H1 (cell line): Measurements from ENCODE around the gene TMUB1. TPM values are rescaled to one million over a fixed set of nuclear protein-coding genes. Genes with fewer than 3 reads are reported as not detected.

Experiments
- CTCF ChIA-PET: fragments of 300-600 bp; sonication (Branson Sonifier 250); formaldehyde crosslinking; loops from one replicate; lab custom pipeline; 2021; ENCODE audit not compliant: partially characterized antibody; lab: Charles Lee
- POLR2A ChIA-PET: fragments of 300-600 bp; sonication (Branson Sonifier 250); formaldehyde crosslinking; loops from one replicate; lab custom pipeline; 2021; ENCODE audit warnings: inconsistent platforms; ENCODE audit not compliant: partially characterized antibody; lab: Charles Lee
- DNase-seq, 2 experiments: peaks; one replicate each; pipeline versions ENCODE4 v3.0.0 to v3.0.0-alpha.2; 2010 to 2022; ENCODE audit warnings: low spot score in 2 of 2, low read depth in 1 of 2, mixed read lengths in 1 of 2
- FAIRE-seq: peaks from 2 replicates; lab custom pipeline; 2011; peaks lifted over from hg19 to GRCh38; lab: Jason Lieb, UNC
- H2AFZ ChIP-seq: 2 replicates; pipeline ENCODE4 v1.8.1; 2012; ENCODE audit warnings: low read length, inconsistent platforms
- H2AK5ac ChIP-seq: 2 replicates; pipeline ENCODE4 v1.6.1; 2013; ENCODE audit warnings: low read depth, low read length
- H2BK120ac ChIP-seq: replicated peaks from 2 replicates; pipeline ENCODE3; 2013; ENCODE audit warnings: low read depth, low read length, inconsistent platforms
- H2BK12ac ChIP-seq: 2 replicates; pipeline ENCODE4 v1.6.1; 2013; ENCODE audit warnings: low read depth, low read length
- H2BK15ac ChIP-seq: 2 replicates; pipeline ENCODE4 v1.6.1; 2013; ENCODE audit warnings: low read length
- H2BK20ac ChIP-seq: 2 replicates; pipeline ENCODE4 v1.6.1; 2013; ENCODE audit warnings: low read length
- H2BK5ac ChIP-seq: 2 replicates; pipeline ENCODE4 v1.6.1; 2013; ENCODE audit warnings: low read depth, low read length
- H3K14ac ChIP-seq: 2 replicates; pipeline ENCODE4 v1.6.1; 2013; ENCODE audit warnings: inconsistent platforms; ENCODE audit not compliant: insufficient read length
- H3K18ac ChIP-seq: 2 replicates; pipeline ENCODE4 v1.6.1; 2013; ENCODE audit warnings: low read length; ENCODE audit errors: extremely low read depth
- H3K23ac ChIP-seq: 2 replicates; pipeline ENCODE4 v1.6.1; 2013; ENCODE audit warnings: inconsistent platforms; ENCODE audit not compliant: insufficient read length
- H3K23me2 ChIP-seq: 2 replicates; pipeline ENCODE4 v1.6.1; 2013; ENCODE audit warnings: low read depth, low read length
- H3K27ac ChIP-seq: 2 replicates; pipeline ENCODE4 v1.6.1; 2011; ENCODE audit warnings: low read depth, low read length, inconsistent platforms
- H3K27me3 ChIP-seq, 4 experiments: replicated peaks in 1 of 4; 1 replicate in 1 of 4; 2 replicates in 3 of 4; pipeline versions ENCODE4 v1.6.1 to v1.8.1; 2011 to 2013; ENCODE audit warnings: low read length in 3 of 4, mild to moderate bottlenecking in 3 of 4, inconsistent platforms in 2 of 4, mixed read lengths in 2 of 4, moderate library complexity in 1 of 4; ENCODE audit not compliant: control insufficient read depth in 3 of 4, insufficient read depth in 3 of 4; ENCODE audit errors: extremely low read depth in 1 of 4
- H3K36me3 ChIP-seq, 4 experiments: 2 replicates each; pipeline versions ENCODE4 v1.6.1 to v1.8.1; 2011 to 2013; ENCODE audit warnings: mild to moderate bottlenecking in 4 of 4, low read length in 3 of 4, moderate library complexity in 2 of 4, control low read depth in 1 of 4, inconsistent platforms in 1 of 4; ENCODE audit not compliant: insufficient read depth in 4 of 4, control insufficient read depth in 2 of 4
- H3K4ac ChIP-seq: replicated peaks from 2 replicates; pipeline ENCODE3; 2013; ENCODE audit warnings: low read length, low read depth, mixed read lengths, inconsistent platforms; ENCODE audit not compliant: insufficient read length
- H3K4me1 ChIP-seq, 4 experiments: replicated peaks in 1 of 4; 1 replicate in 1 of 4; 2 replicates in 3 of 4; pipeline versions ENCODE4 v1.6.1 to v1.8.1; 2011 to 2013; ENCODE audit warnings: low read length in 3 of 4, inconsistent platforms in 2 of 4, mixed read lengths in 1 of 4; ENCODE audit not compliant: insufficient read depth in 4 of 4, control insufficient read depth in 3 of 4
- H3K4me2 ChIP-seq, 2 experiments: 2 replicates each; pipeline versions ENCODE4 v1.6.1 to v1.8.1; 2011 to 2013; ENCODE audit warnings: low read depth in 2 of 2, low read length in 2 of 2, control low read depth in 1 of 2, inconsistent platforms in 1 of 2, mild to moderate bottlenecking in 1 of 2; ENCODE audit not compliant: insufficient read depth in 1 of 2
- H3K4me3 ChIP-seq, 4 experiments: fragments of 200-600, 300-600 bp in 1 of 4; sonication (generic), shearing (Covaris generic), sonication (Bioruptor Twin) in 1 of 4; 2 replicates each; pipeline versions ENCODE4 v1.5.1 to v1.8.1; 2011 to 2016; ENCODE audit warnings: low read length in 4 of 4, low read depth in 3 of 4, control low read depth in 2 of 4, inconsistent platforms in 2 of 4, mild to moderate bottlenecking in 2 of 4, mixed read lengths in 1 of 4, moderate library complexity in 1 of 4; ENCODE audit not compliant: insufficient read depth in 2 of 4; ENCODE audit errors: extremely low read depth in 1 of 4
- H3K56ac ChIP-seq: replicated peaks from 2 replicates; pipeline ENCODE3; 2013; ENCODE audit warnings: low read depth, mild to moderate bottlenecking, mixed read lengths, low read length, inconsistent platforms; ENCODE audit not compliant: insufficient read length
- H3K79me1 ChIP-seq: 2 replicates; pipeline ENCODE4 v1.6.1; 2013; ENCODE audit warnings: low read depth, low read length, control low read depth
- H3K79me2 ChIP-seq, 2 experiments: 2 replicates each; pipeline versions ENCODE4 v1.6.1 to v1.8.1; 2012 to 2013; ENCODE audit warnings: low read length in 2 of 2, mild to moderate bottlenecking in 2 of 2, inconsistent platforms in 1 of 2; ENCODE audit not compliant: insufficient read depth in 2 of 2, control insufficient read depth in 1 of 2
- H3K9ac ChIP-seq, 4 experiments: replicated peaks in 1 of 4; 1 replicate in 1 of 4; 2 replicates in 3 of 4; pipeline versions ENCODE4 v1.6.1 to v1.8.1; 2011 to 2013; ENCODE audit warnings: low read depth in 3 of 4, low read length in 3 of 4, control low read depth in 2 of 4, mild to moderate bottlenecking in 2 of 4, moderate library complexity in 2 of 4, inconsistent platforms in 1 of 4; ENCODE audit errors: extremely low read depth in 1 of 4
- H3K9me3 ChIP-seq, 2 experiments: 2 replicates each; pipeline versions ENCODE4 v1.6.1 to v1.8.1; 2012 to 2013; ENCODE audit warnings: mild to moderate bottlenecking in 2 of 2, moderate library complexity in 2 of 2, control low read depth in 1 of 2, inconsistent platforms in 1 of 2, low read depth in 1 of 2, low read length in 1 of 2, mixed read lengths in 1 of 2; ENCODE audit not compliant: insufficient read depth in 2 of 2
- H4K20me1 ChIP-seq, 2 experiments: replicated peaks in 1 of 2; 2 replicates each; pipeline versions ENCODE3 to v1.8.1; 2011 to 2013; ENCODE audit warnings: inconsistent platforms in 2 of 2, low read length in 2 of 2, mild to moderate bottlenecking in 1 of 2; ENCODE audit not compliant: insufficient read depth in 2 of 2, control insufficient read depth in 1 of 2
- H4K5ac ChIP-seq: 2 replicates; pipeline ENCODE4 v1.6.1; 2013; ENCODE audit warnings: low read length, low read depth, mixed read lengths, inconsistent platforms; ENCODE audit not compliant: insufficient read length
- H4K8ac ChIP-seq: 2 replicates; pipeline ENCODE4 v1.8.0; 2013; ENCODE audit warnings: mild to moderate bottlenecking, moderate library complexity, low read length, inconsistent platforms; ENCODE audit not compliant: insufficient read depth; ENCODE audit errors: extremely low read depth
- H4K91ac ChIP-seq: replicated peaks from 2 replicates; pipeline ENCODE3; 2013; ENCODE audit warnings: low read length, mixed read lengths, inconsistent platforms; ENCODE audit not compliant: insufficient read length
- GTF2F1 ChIP-seq: IDR thresholded peaks from 2 replicates; pipeline ENCODE4 v1.6.1; 2012; ENCODE audit warnings: low read depth, low read length, improper control_type of control experiment, borderline replicate concordance
- MAFK ChIP-seq: IDR thresholded peaks from 2 replicates; pipeline ENCODE4 v1.6.1; 2012; ENCODE audit warnings: low read depth, mild to moderate bottlenecking, improper control_type of control experiment, low read length
- NANOG ChIP-seq: IDR thresholded peaks from 2 replicates; pipeline ENCODE4 v1.6.1; 2011; ENCODE audit warnings: low read length, low read depth, mild to moderate bottlenecking, inconsistent platforms; ENCODE audit not compliant: insufficient read depth, poor library complexity, severe bottlenecking
- RFX5 ChIP-seq: IDR thresholded peaks from 2 replicates; pipeline ENCODE4 v1.6.1; 2011; ENCODE audit warnings: low read depth, low read length, improper control_type of control experiment, borderline replicate concordance
- SP1 ChIP-seq: IDR thresholded peaks from 2 replicates; pipeline ENCODE4 v1.6.1; 2011; ENCODE audit warnings: low read depth, low read length
- TAF1 ChIP-seq: IDR thresholded peaks from 2 replicates; pipeline ENCODE4 v1.6.1; 2011; ENCODE audit warnings: mild to moderate bottlenecking, low read depth, low read length
- TBP ChIP-seq: IDR thresholded peaks from 2 replicates; pipeline ENCODE4 v1.6.1; 2011; ENCODE audit warnings: low read depth, low read length, improper control_type of control experiment
- TCF12 ChIP-seq: IDR thresholded peaks from 2 replicates; pipeline ENCODE4 v1.6.1; 2011; ENCODE audit warnings: low read depth, mild to moderate bottlenecking, low read length
- WGBS, 2 experiments: shearing (Covaris generic) in 1 of 2; methylation state at CpG; one replicate each; pipeline versions ENCODE4 v1.1.6 to v1.1.7; 2013 to 2015; ENCODE audit warnings: low lambda C conversion rate in 2 of 2, mixed read lengths in 2 of 2, inconsistent platforms in 1 of 2, low coverage in 1 of 2, missing lambda C conversion rate in 1 of 2; ENCODE audit not compliant: insufficient replicate concordance in 2 of 2, insufficient coverage in 1 of 2, insufficient read length in 1 of 2; ENCODE audit errors: extremely low coverage in 1 of 2, missing lambda C conversion rate in 1 of 2; 5-methylcytosine and 5-hydroxymethylcytosine counted together
- polyA plus RNA-seq, 7 experiments: library from polyadenylated mRNA; depleted of rRNA in 3 of 7; stranded (reverse) in 5 of 7; unstranded in 2 of 7; fragments of >200 nt in 5 of 7; fragments of 200-250 nt in 2 of 7; gene quantifications; 1 replicate in 5 of 7; 2 replicates in 1 of 7; 4 replicates in 1 of 7; pipeline versions ENCODE4 v1.2.1 to v1.2.3, GENCODE V29; 2011 to 2013; ENCODE audit warnings: missing spikeins in 2 of 7, mixed read lengths in 2 of 7
- total RNA-seq: library from RNA; stranded (reverse); fragmentation: NEBNext Ultra II Directional; extraction: Animal tissue kit (Norgen Biotek cat#: 25700); gene quantifications from 2 replicates; pipeline ENCODE4 v1.2.1, GENCODE V29; 2021

The TMUB1 gene
- total and polyA plus RNA-seq, 2 of the 8 experiments (the other 6 are each of a cell fraction or from before 2014, with no cell fraction given) = 41.4 to 56.2 TPM

GRCh38 chr7:151107882-151108281 is 24.6 kb upstream of the TMUB1 start:
- CTCF ChIA-PET = interaction anchor here (0.7 to 22.4 kb wide), 21 partner anchors 9 to 127 kb away, joined by 3 to 448 read pairs (median 4); partner anchors contain the start of genes AGAP3 and TMUB1

More at GRCh38 chr7:151107882-151108281, 24.6 kb upstream of the TMUB1 start:
- Histone ChIP-seq H4K20me1 (peaks cover 23 to 36% of the 10 kb centered on the region in 2 experiments), H3K4me1 (peaks cover 4 to 15% (median 14%) of the 10 kb centered on the region in 4 experiments), H3K27me3 (no peaks in the 10 kb centered on the region), H2BK15ac (peak overlapping the region; percentile 29; the same call in 1 of the 2 replicates), H3K56ac (no peak overlapping the region), H4K5ac (no peak overlapping the region), H4K8ac (no peak overlapping the region), H3K23me2 (peaks cover 2% of the 10 kb centered on the region; the same call in 1 of the 2 replicates), H3K36me3 (no peaks in the 10 kb centered on the region), H2BK5ac (0 out of 2 replicates have a peak overlapping the region, but pooled peaks have one; percentile 44), H3K9ac (no peak overlapping the region), H3K14ac (no peak overlapping the region), H3K4me2 (no peak overlapping the region), H3K18ac (no peak overlapping the region; the same call in 1 of the 2 replicates), H2AK5ac (peak overlapping the region; percentile 42; the same call in 1 of the 2 replicates), H3K9me3 (no peaks in the 10 kb centered on the region), H3K79me2 (peaks cover 0 to 17% of the 10 kb centered on the region in 2 experiments; a peak in 2 of 4 replicates), H2AFZ (no peak overlapping the region), H2BK12ac (0 out of 2 replicates have a peak overlapping the region, but pooled peaks have one; percentile 50), H3K79me1 (0 out of 2 replicates have a peak, but pooled peaks cover 3% of the 10 kb centered on the region), H3K23ac (no peak overlapping the region), H3K4me3 (no peak overlapping the region), H2BK20ac (no peak overlapping the region), H4K91ac (no peak overlapping the region), H3K4ac (no peak overlapping the region), H3K27ac (no peak overlapping the region), H2BK120ac (no peak overlapping the region)
- FAIRE-seq (no peak), DNase-seq (no peak)
- POLR2A ChIA-PET = interaction anchor here (1.5 to 1.8 kb wide), 2 partner anchors 13 to 18 kb away, joined by 4 read pairs; no protein-coding TSS in a partner anchor
- WGBS, 2 experiments = 85% methylated on average over 10 of the region's 10 CpGs; no CpG with 5 or more reads in 1 of the 2 experiments
- no peak for TF ChIP-seq RFX5
- TF ChIP-seq TBP = no peak
- no peak for TF ChIP-seq SP1
- no peak for TF ChIP-seq MAFK
- TF ChIP-seq TAF1 = no peak
- TF ChIP-seq NANOG = no peak
- TF ChIP-seq TCF12 = no peak
- no peak for TF ChIP-seq GTF2F1
- TF ChIP-seq, all 59 proteins: peak for 0
